ENCODE measurements around the gene TXLNG. TPM values are rescaled to one million over a fixed set of nuclear protein-coding genes. Genes with fewer than 3 reads are reported as not detected.
"Not testable (repeated sequence)": the region's sequence is repeated elsewhere in the genome, so short reads cannot be mapped to it uniquely, and the experiment has no call there.

The TXLNG gene
- total RNA-seq, 2 experiments from 2014 or later = 17.3 to 18.8 TPM

DNA sequence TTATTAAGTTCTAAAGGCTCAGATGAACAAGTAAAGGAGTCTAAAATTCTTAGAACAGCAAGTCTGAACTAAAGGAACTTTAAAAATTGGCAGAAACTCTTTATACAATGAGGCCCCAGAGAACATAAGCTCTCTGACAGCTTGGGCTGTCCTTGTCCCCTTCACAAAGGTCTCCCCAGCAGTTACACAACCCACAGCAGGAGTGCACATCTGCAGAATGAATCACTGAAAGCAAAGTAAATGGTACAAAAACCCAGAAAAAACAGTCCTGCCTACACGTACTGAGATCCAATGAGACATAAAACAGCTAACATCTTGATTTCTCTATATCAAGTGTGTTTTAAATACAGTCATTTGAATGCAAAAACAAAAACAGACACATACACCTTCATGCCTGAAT is 65.2 kb downstream of the TXLNG start:
- peaks cover 53% of the 10 kb centered on the region for H3K36me3 Mint-ChIP-seq (ENCODE audit: low read depth)

DNA sequence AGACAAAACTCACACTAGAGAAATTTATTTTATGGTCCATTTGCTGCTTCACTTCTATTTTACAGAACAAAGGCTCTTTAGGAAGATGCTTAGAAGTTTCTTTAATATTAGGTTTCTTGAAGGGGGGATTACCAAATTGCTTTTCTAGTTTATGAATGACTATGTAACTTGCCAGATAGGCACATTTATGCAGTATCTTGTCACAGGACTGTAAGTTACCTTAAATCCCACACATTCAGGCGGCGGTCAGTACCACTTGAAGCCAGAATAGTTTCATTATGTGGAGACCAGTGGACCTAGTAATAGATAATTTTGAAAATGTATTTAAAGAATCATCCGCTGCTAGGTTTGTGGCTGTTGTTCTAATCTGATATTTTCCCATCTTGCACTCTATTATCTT is 65.6 kb downstream of the TXLNG start:
- no peak for ATAC-seq
- H3K4me3 Mint-ChIP-seq = no peak overlapping the region
- no peaks in the 10 kb centered on the region for H3K27me3 Mint-ChIP-seq
- intact Hi-C loops (cut with micrococcal nuclease) = no loop called here
- H3K4me1 Mint-ChIP-seq (ENCODE audit: low read depth) = peaks cover 55% of the 10 kb centered on the region
- H3K9me3 Mint-ChIP-seq = no peaks in the 10 kb centered on the region
- DNase-seq = no peak
- TF ChIP-seq, protein P1, sequence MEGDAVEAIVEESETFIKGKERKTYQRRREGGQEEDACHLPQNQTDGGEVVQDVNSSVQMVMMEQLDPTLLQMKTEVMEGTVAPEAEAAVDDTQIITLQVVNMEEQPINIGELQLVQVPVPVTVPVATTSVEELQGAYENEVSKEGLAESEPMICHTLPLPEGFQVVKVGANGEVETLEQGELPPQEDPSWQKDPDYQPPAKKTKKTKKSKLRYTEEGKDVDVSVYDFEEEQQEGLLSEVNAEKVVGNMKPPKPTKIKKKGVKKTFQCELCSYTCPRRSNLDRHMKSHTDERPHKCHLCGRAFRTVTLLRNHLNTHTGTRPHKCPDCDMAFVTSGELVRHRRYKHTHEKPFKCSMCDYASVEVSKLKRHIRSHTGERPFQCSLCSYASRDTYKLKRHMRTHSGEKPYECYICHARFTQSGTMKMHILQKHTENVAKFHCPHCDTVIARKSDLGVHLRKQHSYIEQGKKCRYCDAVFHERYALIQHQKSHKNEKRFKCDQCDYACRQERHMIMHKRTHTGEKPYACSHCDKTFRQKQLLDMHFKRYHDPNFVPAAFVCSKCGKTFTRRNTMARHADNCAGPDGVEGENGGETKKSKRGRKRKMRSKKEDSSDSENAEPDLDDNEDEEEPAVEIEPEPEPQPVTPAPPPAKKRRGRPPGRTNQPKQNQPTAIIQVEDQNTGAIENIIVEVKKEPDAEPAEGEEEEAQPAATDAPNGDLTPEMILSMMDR (IDR thresholded peaks at IDR 0.05) = no peak
- ChIA-PET POLR2A (interaction anchor here (0.7 kb wide), 1 partner anchor 26 kb away, joined by 3 read pairs; no protein-coding TSS in a partner anchor), CTCF (interaction anchor here (1.5 kb wide), 1 partner anchor 26 kb away, joined by 4 read pairs; no protein-coding TSS in a partner anchor)
- peaks cover 57% of the 10 kb centered on the region for H3K36me3 Mint-ChIP-seq (ENCODE audit: low read depth)
- peak overlapping the region; percentile 5 for H3K27ac Mint-ChIP-seq

More for the DNA sequence above, 65.2 kb downstream of the TXLNG start:
- Mint-ChIP-seq H3K27ac (peak overlapping the region; percentile 3), H3K27me3 (no peaks in the 10 kb centered on the region), H3K9me3 (no peaks in the 10 kb centered on the region), H3K4me3 (no peak overlapping the region), H3K4me1 (ENCODE audit: low read depth) (peaks cover 52% of the 10 kb centered on the region)
- ChIA-PET CTCF (no interaction called here), POLR2A (interaction anchor here (0.7 kb wide), 1 partner anchor 26 kb away, joined by 3 read pairs; no protein-coding TSS in a partner anchor)
- TF ChIP-seq, protein P1 (IDR thresholded peaks at IDR 0.05) = no peak
- ATAC-seq (no peak), DNase-seq (no peak)
- intact Hi-C loops (cut with micrococcal nuclease) = no loop called here

- DNase-seq (peak; percentile 25), ATAC-seq (peak; percentile 58)
- no peaks in the 10 kb centered on the region for H3K27me3 Mint-ChIP-seq
- no peaks in the 10 kb centered on the region for H3K9me3 Mint-ChIP-seq
- TF ChIP-seq, protein P1 (IDR thresholded peaks at IDR 0.05) = no peak
- ChIA-PET CTCF (interaction anchor here (1.5 kb wide), 1 partner anchor 27 kb away, joined by 4 read pairs; no protein-coding TSS in a partner anchor), POLR2A (no interaction called here)
- peak overlapping the region; percentile 63 for H3K27ac Mint-ChIP-seq
- peaks cover 57% of the 10 kb centered on the region for H3K4me1 Mint-ChIP-seq (ENCODE audit: low read depth)
- H3K4me3 Mint-ChIP-seq = no peak overlapping the region
- intact Hi-C loops (cut with micrococcal nuclease) = no loop called here
- H3K36me3 Mint-ChIP-seq (ENCODE audit: low read depth) = peaks cover 64% of the 10 kb centered on the region
These were observed 66.4 kb downstream of the TXLNG start for GRCh38 chrX:16852617-16853179.

DNA sequence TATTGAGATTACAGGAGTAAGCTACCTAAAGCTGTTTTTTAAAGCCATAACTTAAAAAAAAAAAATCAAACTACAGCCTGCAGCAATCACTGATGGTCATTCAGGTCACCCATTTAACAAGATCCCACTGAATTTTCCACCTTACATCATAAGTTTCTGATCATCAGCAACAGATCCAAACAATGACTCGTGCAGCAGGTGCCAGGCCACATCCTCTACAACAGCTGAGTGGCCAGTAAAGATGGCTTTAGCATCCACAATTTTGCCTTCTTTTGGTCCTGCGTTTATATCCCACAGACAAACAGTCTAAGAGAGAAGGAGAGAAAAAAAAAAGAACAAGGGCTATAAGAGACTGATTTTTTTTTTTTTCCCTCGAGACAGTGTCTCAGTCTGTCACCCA is 67.3 kb downstream of the TXLNG start:
- Mint-ChIP-seq H3K27me3 (no peaks in the 10 kb centered on the region), H3K4me3 (no peak overlapping the region), H3K4me1 (ENCODE audit: low read depth) (peaks cover 53% of the 10 kb centered on the region), H3K9me3 (no peaks in the 10 kb centered on the region), H3K36me3 (ENCODE audit: low read depth) (peaks cover 62% of the 10 kb centered on the region), H3K27ac (peak overlapping the region; percentile 63)
- TF ChIP-seq, protein P1 (IDR thresholded peaks at IDR 0.05) = no peak
- ATAC-seq (no peak), DNase-seq (no peak)
- POLR2A ChIA-PET = no interaction called here
- intact Hi-C loops (cut with micrococcal nuclease) = no loop called here
- CTCF ChIA-PET = interaction anchor here (1.5 kb wide), 1 partner anchor 27 kb away, joined by 4 read pairs; no protein-coding TSS in a partner anchor

- TF ChIP-seq, protein P1 (IDR thresholded peaks at IDR 0.05) = no peak
- peak; percentile 15 for DNase-seq
- H3K27ac Mint-ChIP-seq = peak overlapping the region; percentile 86
- peaks cover 60% of the 10 kb centered on the region for H3K4me1 Mint-ChIP-seq (ENCODE audit: low read depth)
- H3K4me3 Mint-ChIP-seq = no peak overlapping the region
- ChIA-PET POLR2A (interaction anchor here (0.8 to 1.3 kb wide), 2 partner anchors 9 to 27 kb away, joined by 4 to 5 read pairs; no protein-coding TSS in a partner anchor), CTCF (no interaction called here)
- H3K9me3 Mint-ChIP-seq = no peaks in the 10 kb centered on the region
- intact Hi-C loops (cut with micrococcal nuclease) = no loop called here
- no peaks in the 10 kb centered on the region for H3K27me3 Mint-ChIP-seq
- ATAC-seq = peak; percentile 50
- peaks cover 70% of the 10 kb centered on the region for H3K36me3 Mint-ChIP-seq (ENCODE audit: low read depth)
These were observed 69.3 kb downstream of the TXLNG start for GRCh38 chrX:16855363-16856075.

GRCh38 chrX:16856076-16856404 is 69.8 kb downstream of the TXLNG start:
- peaks cover 70% of the 10 kb centered on the region for H3K36me3 Mint-ChIP-seq (ENCODE audit: low read depth)
- CTCF ChIA-PET; H3K27me3 Mint-ChIP-seq; H3K4me3 Mint-ChIP-seq; H3K9me3 Mint-ChIP-seq; intact Hi-C loops (cut with micrococcal nuclease): not testable (repeated sequence)
- H3K27ac Mint-ChIP-seq = peak overlapping the region; percentile 86
- DNase-seq (peak; percentile 65), ATAC-seq (peak; percentile 72)
- POLR2A ChIA-PET = interaction anchor here (1.3 to 1.8 kb wide), 2 partner anchors 9 to 12 kb away, joined by 4 to 5 read pairs; no protein-coding TSS in a partner anchor
- H3K4me1 Mint-ChIP-seq (ENCODE audit: low read depth) = peaks cover 60% of the 10 kb centered on the region
